Urothelium cell line (cell line): Measurements from ENCODE around the gene PISD.

ENCODE experiments used
- DNase-seq: peaks from one replicate; pipeline ENCODE4 v3.0.0; 2011; ENCODE audit warnings: low spot score, mixed read lengths
- FAIRE-seq: peaks from 2 replicates; lab custom pipeline; 2011; peaks lifted over from hg19 to GRCh38; lab: Jason Lieb, UNC

Gene PISD

GRCh38 chr22:31626427-31627150 lies 35.4 kb downstream of the PISD start:
- FAIRE-seq = no peak
- no peak for DNase-seq

- FAIRE-seq = no peak
- DNase-seq = no peak
These were observed 36.2 kb downstream of the PISD start for GRCh38 chr22:31625661-31626426.

GRCh38 chr22:31625257-31625640 lies 36.8 kb downstream of the PISD start:
- FAIRE-seq (no peak), DNase-seq (no peak)

- FAIRE-seq (peak; percentile 17), DNase-seq (no peak)
These were observed 38.3 kb downstream of the PISD start for GRCh38 chr22:31623592-31624304.

GRCh38 chr22:31622980-31623379 lies 39.0 kb downstream of the PISD start:
- DNase-seq = no peak
- no peak for FAIRE-seq

- DNase-seq (no peak), FAIRE-seq (peak; percentile 5)
These were observed 40.4 kb downstream of the PISD start for GRCh38 chr22:31621507-31622124.

GRCh38 chr22:31620756-31621480 lies 41.1 kb downstream of the PISD start:
- no peak for DNase-seq
- FAIRE-seq = no peak

- no peak for FAIRE-seq
These were observed 42.3 kb downstream of the PISD start for GRCh38 chr22:31619611-31620300.

GRCh38 chr22:31618471-31619176 lies 43.4 kb downstream of the PISD start:
- DNase-seq (no peak), FAIRE-seq (no peak)

More at GRCh38 chr22:31619611-31620300, 42.3 kb downstream of the PISD start:
- DNase-seq = no peak

- no peak for FAIRE-seq
- DNase-seq = no peak
These were observed 44.0 kb downstream of the PISD start for GRCh38 chr22:31618057-31618456.

GRCh38 chr22:31616315-31616980 lies 45.6 kb downstream of the PISD start:
- DNase-seq (no peak), FAIRE-seq (no peak)

- no peak for DNase-seq
- FAIRE-seq = no peak
These were observed 46.1 kb downstream of the PISD start for GRCh38 chr22:31615940-31616314.

GRCh38 chr22:31615491-31615860 lies 46.5 kb downstream of the PISD start:
- FAIRE-seq (no peak), DNase-seq (no peak)

GRCh38 chr22:31614781-31615490 lies 47.1 kb downstream of the PISD start:
- FAIRE-seq (no peak), DNase-seq (no peak)

- FAIRE-seq = no peak
- DNase-seq = no peak
These were observed 48.1 kb downstream of the PISD start for GRCh38 chr22:31613904-31614296.

- FAIRE-seq = no peak
- DNase-seq = no peak
These were observed 48.6 kb downstream of the PISD start for GRCh38 chr22:31613286-31613903.

GRCh38 chr22:31612891-31613285 lies 49.1 kb downstream of the PISD start:
- no peak for DNase-seq
- FAIRE-seq = no peak
